Epidermal melanocyte (primary cell): Measurements from ENCODE around the gene ARHGEF17.

Source experiments
- DNase-seq: peaks from one replicate; pipeline ENCODE4 v3.0.0; 2011; ENCODE audit warnings: low spot score; ENCODE audit not compliant: insufficient read length

ARHGEF17 gene

GRCh38 chr11:73291196-73291595 is 16.9 kb upstream of the ARHGEF17 start:
- no peak for DNase-seq

- no peak for DNase-seq
Observed at GRCh38 chr11:73291781-73292524, 16.1 kb upstream of the ARHGEF17 start.

- no peak for DNase-seq
Observed at GRCh38 chr11:73292525-73292894, 15.6 kb upstream of the ARHGEF17 start.

GRCh38 chr11:73293356-73293936 is 14.6 kb upstream of the ARHGEF17 start:
- no peak for DNase-seq

GRCh38 chr11:73294604-73295003 is 13.5 kb upstream of the ARHGEF17 start:
- no peak for DNase-seq

- DNase-seq: no peak
Observed at GRCh38 chr11:73295241-73295995, 12.7 kb upstream of the ARHGEF17 start.

- DNase-seq: no peak
Observed at GRCh38 chr11:73295996-73296318, 12.1 kb upstream of the ARHGEF17 start.

- no peak for DNase-seq
Observed at GRCh38 chr11:73296501-73297230, 11.4 kb upstream of the ARHGEF17 start.

- no peak for DNase-seq
Observed at GRCh38 chr11:73297231-73297590, 10.9 kb upstream of the ARHGEF17 start.

- no peak for DNase-seq
Observed at GRCh38 chr11:73297702-73298101, 10.4 kb upstream of the ARHGEF17 start.

GRCh38 chr11:73298233-73298632 is 9.8 kb upstream of the ARHGEF17 start:
- DNase-seq: no peak

GRCh38 chr11:73299751-73300150 is 8.3 kb upstream of the ARHGEF17 start:
- DNase-seq: no peak

GRCh38 chr11:73306069-73306841 is 1.8 kb upstream of the ARHGEF17 start:
- DNase-seq: no peak

GRCh38 chr11:73306977-73307322 is 1.1 kb upstream of the ARHGEF17 start:
- DNase-seq: no peak

GRCh38 chr11:73307323-73308002 is 613 bp upstream of the ARHGEF17 start:
- DNase-seq: peak; percentile 93

- peak; percentile 88 for DNase-seq
Observed at GRCh38 chr11:73308961-73309919, 1.2 kb downstream of the ARHGEF17 start.

GRCh38 chr11:73310076-73310475 is 2.0 kb downstream of the ARHGEF17 start:
- no peak for DNase-seq

- no peak for DNase-seq
Observed at GRCh38 chr11:73310661-73311393, 2.8 kb downstream of the ARHGEF17 start.

GRCh38 chr11:73311394-73311869 is 3.4 kb downstream of the ARHGEF17 start:
- DNase-seq: no peak
